Fibroblast of lung (primary cell): ENCODE data around the gene UBE2E3.

ENCODE experiments used
- CTCF ChIP-seq, 2 donors: IDR thresholded peaks in 1 of 2; conservative IDR thresholded peaks in 1 of 2; 1 replicate in 1 of 2; 2 replicates in 1 of 2; pipeline ENCODE4 v1.5.1; 2011 to 2012; ENCODE audit warnings: low read length in 2 of 2, control low read depth in 1 of 2, inconsistent platforms in 1 of 2, low read depth in 1 of 2, mild to moderate bottlenecking in 1 of 2
- EZH2 ChIP-seq: IDR thresholded peaks from 2 replicates; pipeline ENCODE4 v1.5.1; 2012; ENCODE audit warnings: low read length, control low read depth, mild to moderate bottlenecking; ENCODE audit errors: missing control alignments

- TF ChIP-seq CTCF (conservative IDR thresholded peaks at IDR 0.05 in 1 of 2, IDR thresholded peaks at IDR 0.05 in 1 of 2; ENCODE audit: low read depth in 1 of 2, low read length in 2 of 2) (no peak), EZH2 (no peak)
Observed at GRCh38 chr2:181063696-181064095, 83.3 kb downstream of the UBE2E3 start.
